ENCODE results near the gene LUZP2. TPM values are rescaled to one million over a fixed set of nuclear protein-coding genes. Genes with fewer than 3 reads are reported as not detected.

The LUZP2 gene
- total RNA-seq, 6 donors from 2014 or later: 0.20 to 0.46 (median 0.23) TPM; not detected in 3

DNA sequence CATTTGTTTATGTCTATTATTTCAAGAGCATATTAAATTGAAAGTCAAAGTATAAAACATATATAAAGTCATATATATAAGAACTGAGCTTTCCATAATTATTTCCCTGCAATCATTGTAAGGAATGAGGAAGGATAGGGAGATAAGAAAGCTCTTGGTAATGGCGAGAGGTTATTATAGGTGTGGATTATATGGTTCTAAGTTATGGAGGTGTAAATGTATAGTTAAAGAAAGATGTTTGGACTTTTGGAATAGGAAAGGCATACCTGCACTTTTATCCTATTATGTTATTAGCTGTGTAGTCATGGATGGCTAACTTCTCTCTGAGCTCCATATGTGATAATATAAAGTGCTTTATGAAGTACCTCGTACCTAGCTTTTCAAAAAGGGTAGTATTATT, 127.6 kb downstream of the LUZP2 start:
- 80% methylated on average over 2 of the region's 2 CpGs for WGBS, 2 donors
- TF ChIP-seq POLR2A (IDR thresholded peaks at IDR 0.05) (no peak), POLR2AphosphoS5 (IDR thresholded peaks at IDR 0.05) (no peak), EP300 (IDR thresholded peaks at IDR 0.05) (no peak)
- TF ChIP-seq, protein P1, sequence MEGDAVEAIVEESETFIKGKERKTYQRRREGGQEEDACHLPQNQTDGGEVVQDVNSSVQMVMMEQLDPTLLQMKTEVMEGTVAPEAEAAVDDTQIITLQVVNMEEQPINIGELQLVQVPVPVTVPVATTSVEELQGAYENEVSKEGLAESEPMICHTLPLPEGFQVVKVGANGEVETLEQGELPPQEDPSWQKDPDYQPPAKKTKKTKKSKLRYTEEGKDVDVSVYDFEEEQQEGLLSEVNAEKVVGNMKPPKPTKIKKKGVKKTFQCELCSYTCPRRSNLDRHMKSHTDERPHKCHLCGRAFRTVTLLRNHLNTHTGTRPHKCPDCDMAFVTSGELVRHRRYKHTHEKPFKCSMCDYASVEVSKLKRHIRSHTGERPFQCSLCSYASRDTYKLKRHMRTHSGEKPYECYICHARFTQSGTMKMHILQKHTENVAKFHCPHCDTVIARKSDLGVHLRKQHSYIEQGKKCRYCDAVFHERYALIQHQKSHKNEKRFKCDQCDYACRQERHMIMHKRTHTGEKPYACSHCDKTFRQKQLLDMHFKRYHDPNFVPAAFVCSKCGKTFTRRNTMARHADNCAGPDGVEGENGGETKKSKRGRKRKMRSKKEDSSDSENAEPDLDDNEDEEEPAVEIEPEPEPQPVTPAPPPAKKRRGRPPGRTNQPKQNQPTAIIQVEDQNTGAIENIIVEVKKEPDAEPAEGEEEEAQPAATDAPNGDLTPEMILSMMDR (IDR thresholded peaks at IDR 0.05): no peak
- H3K4me3 ChIP-seq: no peak overlapping the region
- H3K9me3 ChIP-seq: no peaks in the 10 kb centered on the region
- ATAC-seq (ENCODE audit: low FRiP score in 2 of 2): no peak
- H3K4me1 ChIP-seq: no peaks in the 10 kb centered on the region
- no peaks in the 10 kb centered on the region for H3K27me3 ChIP-seq
- no peak overlapping the region for H3K27ac ChIP-seq
- H3K36me3 ChIP-seq: no peaks in the 10 kb centered on the region
- DNase-seq: no peak

DNA sequence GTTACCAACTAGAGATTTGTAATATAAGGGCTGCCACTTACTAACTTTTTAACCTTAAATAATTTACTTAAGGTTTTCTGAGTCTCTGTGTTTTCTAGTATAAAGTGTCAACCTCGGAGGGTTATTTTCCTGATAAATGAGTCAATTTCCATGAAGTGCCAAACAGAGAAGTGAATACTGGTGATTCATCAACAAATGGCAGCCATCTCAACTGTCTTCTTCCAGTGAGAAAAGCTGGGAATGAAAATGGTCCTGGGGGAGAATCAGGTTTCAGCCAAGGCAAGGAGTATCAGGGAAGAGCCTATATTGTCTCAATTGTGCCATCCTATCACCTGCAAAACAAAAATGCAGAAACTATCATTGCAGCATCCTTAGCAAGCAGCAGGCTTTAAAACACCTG, 129.1 kb downstream of the LUZP2 start:
- H3K27ac ChIP-seq: no peak overlapping the region
- no peak overlapping the region for H3K4me3 ChIP-seq
- no peak for ATAC-seq (ENCODE audit: low FRiP score in 2 of 2)
- TF ChIP-seq, protein P1 (IDR thresholded peaks at IDR 0.05): no peak
- no peak for TF ChIP-seq EP300 (IDR thresholded peaks at IDR 0.05)
- TF ChIP-seq POLR2A (IDR thresholded peaks at IDR 0.05): no peak
- no peak for TF ChIP-seq POLR2AphosphoS5 (IDR thresholded peaks at IDR 0.05)
- no peaks in the 10 kb centered on the region for H3K27me3 ChIP-seq
- no peak for DNase-seq
- WGBS, 2 donors: 55 to 57% methylated on average over 1 of the region's 1 CpG
- no peaks in the 10 kb centered on the region for H3K4me1 ChIP-seq
- no peaks in the 10 kb centered on the region for H3K36me3 ChIP-seq
- no peaks in the 10 kb centered on the region for H3K9me3 ChIP-seq

DNA sequence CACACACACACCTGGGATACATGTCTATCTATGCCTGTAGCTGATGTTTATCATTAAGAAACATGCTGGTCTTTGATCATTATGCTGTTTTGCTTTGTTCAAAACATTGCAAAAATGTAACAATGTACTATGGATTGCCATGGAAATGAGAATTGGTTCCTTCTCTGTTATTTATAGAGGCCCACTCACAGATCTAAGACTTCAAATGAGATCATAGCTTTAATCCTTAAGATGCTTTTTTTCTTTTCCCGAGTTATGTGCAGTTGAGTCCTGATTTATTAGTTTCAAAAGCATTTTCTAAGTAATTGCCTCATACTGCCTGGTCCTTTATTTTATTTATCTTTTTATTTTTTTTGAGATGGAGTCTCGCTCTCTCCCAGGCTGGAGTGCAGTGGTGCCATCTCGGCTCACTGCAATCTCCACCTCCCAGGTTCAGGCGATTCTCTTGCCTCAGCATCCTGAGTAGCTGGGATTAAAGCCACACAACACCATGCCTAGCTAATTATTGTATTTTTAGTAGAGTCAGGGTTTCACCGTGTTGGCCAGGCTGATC, 131.4 kb downstream of the LUZP2 start:
- H3K27ac ChIP-seq: no peak overlapping the region
- H3K9me3 ChIP-seq: no peaks in the 10 kb centered on the region
- no peaks in the 10 kb centered on the region for H3K36me3 ChIP-seq
- no peaks in the 10 kb centered on the region for H3K27me3 ChIP-seq
- TF ChIP-seq POLR2A (IDR thresholded peaks at IDR 0.05) (no peak), POLR2AphosphoS5 (IDR thresholded peaks at IDR 0.05) (no peak), EP300 (IDR thresholded peaks at IDR 0.05) (no peak)
- TF ChIP-seq, protein P1 (IDR thresholded peaks at IDR 0.05): no peak
- ATAC-seq (ENCODE audit: low FRiP score in 2 of 2) (no peak), DNase-seq (no peak)
- H3K4me1 ChIP-seq: no peaks in the 10 kb centered on the region
- no peak overlapping the region for H3K4me3 ChIP-seq
- WGBS, 2 donors: 86 to 90% methylated on average over 5 of the region's 5 CpGs

DNA sequence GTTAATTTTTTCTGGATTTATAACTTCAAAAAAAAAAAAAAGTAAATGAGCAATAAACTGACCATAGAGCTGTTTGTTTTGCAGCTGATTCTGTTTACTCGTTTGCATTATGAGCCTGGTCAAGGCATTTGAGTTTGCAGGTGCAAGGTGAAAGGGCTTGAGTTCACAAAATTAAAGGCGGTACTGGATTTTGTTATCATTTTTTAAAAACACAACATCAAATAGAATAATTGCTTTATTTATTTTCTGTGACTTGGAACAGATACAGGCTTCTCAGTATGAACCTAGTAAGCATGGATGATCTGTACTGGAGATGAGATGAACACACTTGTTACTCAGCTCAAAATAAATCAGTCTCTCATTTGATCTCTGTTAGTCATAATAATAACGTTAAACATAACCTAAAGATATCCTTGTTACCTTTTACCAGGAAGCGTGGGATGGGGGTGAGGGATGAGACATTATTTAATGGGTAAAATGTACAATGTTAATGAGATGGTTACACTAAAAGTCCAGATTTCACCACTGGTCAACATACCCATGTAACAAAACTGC, 137.8 kb downstream of the LUZP2 start:
- no peak for DNase-seq
- no peak overlapping the region for H3K4me3 ChIP-seq

More for the DNA sequence above, 137.8 kb downstream of the LUZP2 start:
- no peak for ATAC-seq (ENCODE audit: low FRiP score in 2 of 2)
- Histone ChIP-seq H3K27me3 (no peaks in the 10 kb centered on the region), H3K9me3 (no peaks in the 10 kb centered on the region), H3K4me1 (no peaks in the 10 kb centered on the region), H3K36me3 (no peaks in the 10 kb centered on the region), H3K27ac (no peak overlapping the region)
- TF ChIP-seq EP300 (IDR thresholded peaks at IDR 0.05): no peak
- TF ChIP-seq POLR2A (IDR thresholded peaks at IDR 0.05): no peak
- TF ChIP-seq POLR2AphosphoS5 (IDR thresholded peaks at IDR 0.05): no peak
- TF ChIP-seq, protein P1 (IDR thresholded peaks at IDR 0.05): no peak
- WGBS, 2 donors: 69 to 73% methylated on average over 4 of the region's 4 CpGs
